Cardiac septum (tissue), 1 donor: ENCODE data around the gene PRMT1. TPM values are rescaled to one million over a fixed set of nuclear protein-coding genes. Genes with fewer than 3 reads are reported as not detected.

Experiments
- DNase-seq: peaks from one replicate; pipeline ENCODE4 v3.0.0-alpha.2; 2020; ENCODE audit warnings: low spot score
- intact Hi-C: fragments of 100-400 bp; cut with DNase I; formaldehyde crosslinking; loops from one replicate; pipeline ENCODE4 v1.14.0; 2022
- total RNA-seq: library from RNA; stranded (reverse); fragmentation: NEBNext Ultra II Directional; extraction: Animal tissue kit (Norgen Biotek cat#: 25700); gene quantifications from one replicate; pipeline ENCODE4 v1.2.1, GENCODE V29; 2021
- donor health status: DM: no; HTN: no; CAD: no.

PRMT1 gene
- total RNA-seq, 1 donor from 2014 or later = 124 TPM

DNA sequence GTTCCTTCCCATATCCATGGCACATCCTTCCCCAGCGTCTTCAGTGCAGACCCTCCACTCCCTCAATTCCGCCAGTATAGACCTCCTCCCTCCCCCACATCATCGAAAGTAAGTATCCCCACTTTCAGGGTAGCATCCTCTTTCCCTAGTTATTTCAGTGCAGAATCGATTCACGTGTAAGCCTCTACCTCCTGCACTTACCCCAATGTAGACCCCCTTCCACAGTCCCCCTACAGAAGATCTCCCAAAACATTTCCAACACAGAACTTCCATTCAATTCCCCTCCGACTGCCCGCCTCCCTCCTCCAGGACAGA, 12.1 kb upstream of the PRMT1 start:
- intact Hi-C loops = loop anchor here (2.0 kb wide), 1 partner anchor 22 kb away; the partner anchor contains the start of gene SCAF1
- no peak for DNase-seq

DNA sequence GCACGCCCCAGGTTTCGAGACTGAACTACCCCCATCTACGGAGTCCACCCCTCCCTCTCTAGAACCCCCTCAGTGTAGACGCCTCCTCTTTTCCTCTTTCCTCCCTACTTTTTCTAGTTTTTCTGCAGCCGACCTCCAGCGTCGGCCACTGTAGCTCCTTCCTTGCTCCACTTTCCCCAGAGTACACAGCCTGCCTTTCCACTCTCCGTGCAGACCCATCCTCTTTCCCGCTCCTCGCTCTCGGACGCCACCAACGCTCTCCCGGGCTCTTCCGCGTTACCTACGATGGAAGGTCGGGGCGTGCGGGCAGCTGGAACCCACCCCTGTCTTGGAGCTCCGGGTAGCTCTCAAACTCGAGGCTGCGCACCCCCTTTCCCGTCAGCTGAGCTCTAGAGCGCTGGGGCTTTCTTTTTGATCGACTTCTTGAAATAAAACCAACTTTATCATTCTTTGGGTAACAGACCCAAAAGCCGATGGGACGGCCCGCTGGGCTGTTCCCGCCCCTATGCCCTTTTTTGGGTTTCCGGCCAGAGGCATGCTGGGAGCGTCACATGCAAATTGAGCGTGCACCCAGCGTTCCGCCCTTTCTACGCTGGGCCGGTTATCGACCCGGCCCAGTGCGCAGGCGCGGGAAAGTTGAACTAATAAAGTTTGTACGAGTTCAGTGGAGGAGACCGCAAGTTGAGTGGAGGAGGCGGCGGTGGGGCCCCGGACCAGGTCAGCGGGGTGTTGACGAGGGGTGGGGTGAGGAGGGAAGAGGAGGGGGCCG, 11.5 kb upstream of the PRMT1 start, which contains the start of the genes BCL2L12 and IRF3:
TSS of gene BCL2L12 (plus strand) at position 583 of the 769 bp plus-strand sequence. CDS start 760 bp downstream, outside the sequence.
TSS of gene IRF3 (minus strand) at position 507 of the 769 bp plus-strand sequence. CDS start 1,019 bp downstream, outside the sequence.
- DNase-seq = peak; percentile 99
- intact Hi-C loops = loop anchor here (2.0 kb wide), 1 partner anchor 23 kb away; the partner anchor contains the start of gene SCAF1

DNA sequence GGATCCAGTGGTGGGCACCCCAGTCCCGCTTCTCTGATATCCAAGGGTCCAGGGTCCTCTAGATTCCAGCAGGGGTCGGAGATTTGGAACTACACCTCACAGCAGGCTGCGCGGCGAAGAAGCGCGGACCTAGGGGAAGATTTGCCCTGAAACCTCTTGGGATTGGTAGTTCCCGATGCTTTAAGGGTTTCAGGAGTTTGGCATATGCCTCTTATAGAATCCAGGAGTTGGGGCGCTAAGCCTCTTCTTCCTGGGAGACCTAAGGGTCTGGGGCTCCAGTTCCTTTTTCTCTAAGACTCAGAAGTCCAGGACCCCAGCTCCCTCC, 11.0 kb upstream of the PRMT1 start:
- DNase-seq = no peak
- intact Hi-C loops = no loop called here

DNA sequence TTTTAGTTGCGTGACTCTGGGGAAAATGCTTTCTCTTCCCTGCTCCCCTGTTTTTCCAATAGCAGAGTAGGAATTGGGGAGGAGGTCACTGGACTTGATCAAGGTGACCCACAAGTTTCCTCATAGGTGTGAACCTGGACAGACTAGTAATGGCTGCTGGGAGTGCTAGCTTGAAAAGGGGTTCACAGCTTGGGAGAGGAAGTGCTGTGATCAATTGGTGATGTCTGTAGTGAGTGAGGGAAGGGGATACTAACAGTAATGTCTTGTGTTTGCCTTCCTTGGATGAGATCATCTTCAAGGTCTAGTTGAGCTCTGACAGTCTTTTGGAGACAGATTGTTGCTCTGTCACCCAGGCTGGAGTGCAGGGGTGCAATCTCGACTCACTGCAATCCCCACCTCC, 9.6 kb upstream of the PRMT1 start:
- DNase-seq = no peak
- intact Hi-C loops = no loop called here

DNA sequence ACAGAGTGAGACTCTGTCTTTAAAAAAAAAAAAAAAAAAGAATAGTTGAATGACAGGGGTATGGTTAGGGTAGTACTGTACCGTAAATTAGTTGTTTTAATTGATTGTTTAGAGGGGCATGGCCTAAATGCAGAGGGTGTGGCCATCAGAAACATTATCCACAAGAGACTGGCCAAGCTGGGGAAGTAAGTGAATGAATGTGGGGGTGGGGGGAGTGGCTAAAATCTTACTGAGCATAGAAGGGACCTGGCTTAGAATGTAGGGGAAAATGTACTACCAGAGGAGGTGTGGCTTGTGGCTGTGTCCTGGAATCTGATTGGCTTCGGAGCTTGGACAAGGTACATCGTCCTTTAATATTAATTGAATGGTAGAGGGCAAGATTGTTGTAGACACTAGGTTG, 7.6 kb upstream of the PRMT1 start:
- intact Hi-C loops = no loop called here
- DNase-seq = no peak

DNA sequence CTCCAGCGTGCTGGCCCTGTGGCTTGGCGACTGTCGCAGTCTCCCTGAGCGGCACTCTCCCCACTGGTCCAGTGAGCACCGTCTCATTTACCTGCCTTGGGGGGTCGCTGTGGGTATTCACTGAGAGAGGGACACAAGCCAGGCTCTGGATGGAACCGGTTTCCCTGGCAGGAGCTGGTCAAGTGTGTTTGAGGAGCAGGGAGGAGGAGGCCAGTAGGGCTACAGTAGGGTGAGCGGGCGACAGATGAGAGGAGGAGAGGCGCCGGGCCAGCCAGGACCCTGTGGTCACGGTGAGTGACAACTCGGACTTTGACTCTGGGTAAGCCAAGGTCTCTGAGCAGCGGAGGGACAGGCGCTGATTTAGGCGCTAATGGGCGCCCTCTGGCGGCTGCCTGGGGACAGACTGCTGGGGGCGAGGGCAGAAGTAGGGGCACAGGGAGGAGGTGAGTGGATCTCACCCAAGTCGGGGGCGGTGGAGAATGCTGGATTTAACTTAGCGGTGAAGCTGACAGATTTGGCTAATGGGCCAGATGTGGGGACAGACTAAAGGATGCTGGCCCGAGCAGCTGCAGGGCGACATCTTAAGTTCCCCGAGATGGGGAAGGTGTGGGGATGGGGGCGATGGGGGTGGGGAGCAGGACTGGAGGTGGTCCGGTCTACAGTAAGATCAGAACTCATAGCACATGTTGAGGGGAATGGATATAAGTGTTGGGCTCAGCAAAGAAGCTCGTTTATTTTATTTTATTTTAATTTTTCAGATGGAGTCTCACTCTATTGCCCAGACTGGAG, 4.7 kb upstream of the PRMT1 start:
- intact Hi-C loops = no loop called here
- DNase-seq = peak; percentile 91

DNA sequence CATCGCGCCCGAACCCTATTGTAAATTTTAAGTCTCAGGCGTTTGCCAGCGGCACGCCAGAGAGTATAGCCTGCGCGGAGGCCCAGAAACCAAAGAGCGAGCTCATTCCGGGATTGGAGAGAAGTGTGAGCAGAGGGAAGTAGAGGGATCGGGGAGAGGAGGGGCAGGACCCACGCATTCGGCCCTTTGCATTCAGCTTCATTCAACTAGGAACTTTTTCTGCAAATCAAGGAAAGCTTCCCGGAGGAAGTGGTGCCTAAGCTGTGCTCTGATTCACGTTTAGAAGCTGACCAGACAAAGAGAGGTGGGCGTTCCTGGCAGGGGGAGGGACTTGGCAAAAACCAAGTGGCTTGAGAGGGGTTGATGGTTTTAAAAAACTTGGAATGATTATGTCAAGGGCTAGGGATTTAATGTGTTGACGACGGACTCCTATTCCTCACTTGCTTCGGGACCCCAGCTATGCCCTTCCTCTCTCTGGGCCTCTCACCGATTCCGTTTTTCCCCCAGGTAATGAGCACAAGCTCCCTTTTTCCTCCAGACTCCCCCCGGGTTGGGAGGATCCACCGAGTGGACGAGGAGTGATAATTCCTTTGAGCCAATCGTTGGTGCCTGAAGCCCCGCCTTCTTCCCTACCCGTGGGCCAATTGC, 811 bp upstream of the PRMT1 start:
- intact Hi-C loops = loop anchor here (2.0 to 5.0 kb wide), 3 partner anchors 35 to 179 kb away; partner anchors contain the start of genes PRR12, RPS11 and RRAS
- peak; percentile 90 for DNase-seq

DNA sequence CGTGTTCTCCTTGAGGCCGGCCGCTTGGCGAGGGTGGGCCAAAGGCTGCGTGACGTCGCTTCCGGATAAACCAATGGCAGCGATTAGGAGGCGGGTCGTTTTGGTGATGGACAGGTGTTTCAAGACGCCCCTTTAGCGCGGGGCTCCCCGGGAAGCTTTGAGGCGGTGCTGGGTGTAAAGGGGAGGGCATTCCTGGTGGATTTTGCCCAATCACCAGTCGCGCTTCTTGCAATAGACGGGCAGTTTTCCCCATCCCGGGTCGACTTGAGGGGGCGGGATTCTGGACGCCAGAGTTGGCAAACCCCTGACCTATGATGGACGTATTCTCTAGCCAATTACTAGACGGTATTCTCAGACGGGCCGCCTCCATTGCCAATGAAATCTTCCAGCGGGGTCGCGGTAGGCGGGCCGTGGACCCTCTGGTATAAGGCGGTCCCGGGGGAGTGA, 264 bp upstream of the PRMT1 start:
- intact Hi-C loops = loop anchor here (2.0 to 5.0 kb wide), 3 partner anchors 36 to 180 kb away; partner anchors contain the start of genes PRR12, RPS11 and RRAS
- DNase-seq = peak; percentile 100

DNA sequence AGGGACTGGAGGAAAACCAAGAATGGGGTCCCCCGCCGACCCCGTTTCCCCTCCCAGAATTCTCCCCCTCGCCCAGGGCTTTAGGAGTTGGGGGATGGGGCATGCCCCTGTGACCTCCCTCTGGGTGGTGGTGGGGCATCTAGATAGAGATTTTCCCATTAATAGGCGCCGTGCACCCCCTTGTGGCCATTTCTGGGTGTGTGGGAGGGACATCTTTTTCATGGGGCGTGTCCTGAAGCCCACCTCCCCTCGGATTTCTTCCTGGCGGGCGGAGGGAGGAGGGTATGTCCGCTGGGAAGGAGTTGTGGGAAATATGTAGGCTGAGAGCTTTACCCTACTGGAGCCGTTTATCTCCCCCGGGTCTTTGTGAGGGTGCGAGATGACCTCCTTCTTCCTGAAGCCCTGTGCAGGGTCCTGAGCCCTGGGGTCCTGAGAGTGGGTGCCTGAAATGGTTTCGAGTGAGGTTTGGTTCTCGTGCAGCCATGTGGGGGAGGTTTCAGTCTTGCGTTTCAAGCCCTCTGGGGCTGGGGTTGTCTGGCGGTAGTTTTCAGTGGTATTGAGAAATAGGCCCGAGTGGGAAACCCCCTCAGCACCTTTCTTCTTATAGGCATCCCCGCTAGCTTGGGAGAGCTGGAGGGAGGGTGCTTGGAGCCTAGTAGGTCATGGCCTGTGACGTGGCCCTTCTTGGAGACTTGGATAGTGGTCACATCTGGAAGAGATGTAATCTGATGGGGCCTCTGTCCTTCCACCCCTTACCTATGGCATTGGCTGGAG, 1.0 kb downstream of the PRMT1 start:
- intact Hi-C loops = loop anchor here (2.0 to 5.0 kb wide), 3 partner anchors 37 to 181 kb away; partner anchors contain the start of genes PRR12, RPS11 and RRAS
- DNase-seq = no peak

DNA sequence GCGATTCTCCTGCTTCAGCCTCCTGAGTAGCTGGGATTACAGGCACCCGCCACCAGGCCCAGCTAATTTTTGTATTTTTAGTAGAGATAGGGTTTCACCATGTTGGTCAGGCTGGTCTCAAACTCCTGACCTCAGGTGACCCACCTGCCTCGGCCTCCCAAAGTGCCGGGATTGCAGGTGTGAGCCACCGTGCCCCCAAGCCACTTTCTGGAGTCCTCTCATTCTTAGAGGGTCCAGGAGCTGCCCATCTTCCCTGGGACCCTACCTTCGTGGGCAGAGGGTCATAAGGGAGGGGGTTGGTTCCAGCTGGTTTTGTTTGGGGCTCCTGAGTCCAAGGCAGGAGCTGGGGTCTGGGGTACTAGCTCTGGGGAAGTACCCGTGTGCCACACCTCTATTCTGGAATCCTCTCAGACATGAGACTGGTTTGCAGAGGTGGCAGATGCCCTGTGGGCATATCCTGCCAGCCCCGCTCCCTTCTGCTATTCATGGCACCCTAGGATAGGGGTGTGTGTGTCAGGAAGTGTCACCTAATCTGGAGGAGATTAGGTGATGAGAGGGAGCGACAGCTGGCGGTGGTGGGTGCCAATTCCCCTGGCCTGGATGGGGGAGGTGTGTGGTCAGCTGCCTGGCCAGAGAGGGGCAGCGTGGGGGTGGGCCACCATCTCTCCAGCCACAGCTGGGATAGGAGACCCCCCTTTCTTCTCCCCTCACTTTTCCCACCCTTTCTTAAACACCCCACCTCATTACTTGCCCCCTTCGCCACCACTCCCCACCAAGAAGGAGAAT, 2.1 kb downstream of the PRMT1 start:
- no peak for DNase-seq

DNA sequence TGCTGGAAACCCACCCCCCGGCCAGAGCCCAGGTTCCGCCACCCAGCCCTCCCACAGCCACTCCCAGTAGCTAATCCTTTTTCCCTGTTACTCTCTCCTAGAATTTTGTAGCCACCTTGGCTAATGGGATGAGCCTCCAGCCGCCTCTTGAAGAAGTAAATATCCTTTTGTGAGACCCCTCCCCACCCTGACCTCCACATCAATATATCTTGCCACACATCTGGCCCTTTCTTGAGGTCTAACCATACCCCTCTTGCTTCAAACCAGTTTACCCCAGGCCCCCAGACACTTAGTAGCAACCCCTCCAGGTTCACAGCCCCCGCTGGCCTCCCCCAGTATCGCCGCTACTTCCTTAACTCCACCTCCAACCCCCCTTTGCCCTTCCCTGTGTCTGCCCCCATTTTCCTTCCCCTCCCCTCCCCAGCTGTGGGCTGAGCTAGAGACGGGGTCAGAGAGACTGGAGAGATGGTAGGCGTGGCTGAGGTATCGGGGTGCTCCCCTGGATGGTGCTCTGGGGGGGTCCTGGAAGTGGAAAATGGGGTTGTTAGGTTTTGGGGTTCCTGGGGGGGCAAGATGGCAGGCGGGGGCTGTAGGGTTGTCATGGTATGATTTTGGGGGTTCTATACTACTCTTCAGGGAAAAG, 2.8 kb downstream of the PRMT1 start:
- DNase-seq = no peak
- intact Hi-C loops = loop anchor here (5.0 kb wide), 3 partner anchors 88 to 183 kb away; partner anchors contain the start of genes PRR12 and RPS11

More for the DNA sequence above, 2.1 kb downstream of the PRMT1 start:
- intact Hi-C loops = loop anchor here (5.0 kb wide), 2 partner anchors 87 to 182 kb away; partner anchors contain the start of genes PRR12 and RPS11

DNA sequence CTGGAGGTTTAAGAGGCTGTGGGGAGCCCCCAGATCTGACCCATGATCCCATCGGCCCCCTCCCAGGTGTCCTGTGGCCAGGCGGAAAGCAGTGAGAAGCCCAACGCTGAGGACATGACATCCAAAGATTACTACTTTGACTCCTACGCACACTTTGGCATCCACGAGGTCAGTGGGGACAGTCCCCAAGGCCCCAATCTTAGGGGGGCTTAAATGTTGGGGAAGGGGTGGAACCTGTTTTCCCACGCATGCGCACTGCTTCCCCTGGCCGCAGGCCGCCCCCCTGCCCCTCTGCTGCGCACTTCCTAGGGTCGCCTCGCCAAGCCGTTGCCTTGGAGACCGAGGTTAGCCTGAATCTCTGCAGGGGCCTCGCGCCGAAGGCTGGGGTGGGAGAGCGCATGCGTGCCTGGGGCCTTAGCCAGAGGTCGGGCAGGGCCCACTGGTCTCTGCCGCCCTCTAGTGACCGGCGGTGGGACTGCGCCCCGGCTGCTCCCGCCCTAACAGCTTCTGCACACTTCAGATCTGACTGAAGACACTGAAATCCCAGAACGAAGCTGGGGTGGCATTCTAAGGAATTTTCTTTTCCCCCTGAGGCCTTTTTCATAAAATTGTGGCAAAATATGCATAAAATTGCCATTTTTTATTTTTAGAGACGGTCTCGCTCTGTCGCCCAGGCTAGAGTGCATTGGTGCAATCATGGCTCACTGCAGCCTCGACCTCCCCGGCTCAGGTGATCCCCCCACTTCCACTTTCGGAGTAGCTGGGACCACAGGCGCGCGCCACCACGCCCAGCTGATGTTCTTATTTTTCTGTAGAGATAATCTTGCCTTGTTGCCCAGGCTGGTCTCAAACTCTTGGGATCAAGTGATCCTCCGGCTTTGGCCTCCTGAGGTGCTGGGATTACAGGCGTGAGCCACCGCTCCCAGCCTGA, 3.6 kb downstream of the PRMT1 start:
- peak; percentile 96 for DNase-seq
- intact Hi-C loops = loop anchor here (5.0 kb wide), 1 partner anchor 127 kb away; no protein-coding TSS in a partner anchor

DNA sequence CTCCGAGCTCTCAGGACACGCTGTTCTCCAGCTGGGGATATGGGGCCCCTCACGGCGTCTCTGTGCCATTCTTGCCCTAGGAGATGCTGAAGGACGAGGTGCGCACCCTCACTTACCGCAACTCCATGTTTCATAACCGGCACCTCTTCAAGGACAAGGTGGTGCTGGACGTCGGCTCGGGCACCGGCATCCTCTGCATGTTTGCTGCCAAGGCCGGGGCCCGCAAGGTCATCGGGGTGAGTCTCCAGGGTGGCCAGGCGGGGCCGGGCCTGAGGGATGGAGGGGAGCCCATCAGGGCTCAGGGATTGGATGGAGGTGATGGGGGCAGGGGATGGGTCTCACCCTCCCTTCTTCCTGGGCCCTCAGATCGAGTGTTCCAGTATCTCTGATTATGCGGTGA, 4.8 kb downstream of the PRMT1 start:
- no peak for DNase-seq
- intact Hi-C loops = loop anchor here (5.0 kb wide), 1 partner anchor 125 kb away; no protein-coding TSS in a partner anchor

DNA sequence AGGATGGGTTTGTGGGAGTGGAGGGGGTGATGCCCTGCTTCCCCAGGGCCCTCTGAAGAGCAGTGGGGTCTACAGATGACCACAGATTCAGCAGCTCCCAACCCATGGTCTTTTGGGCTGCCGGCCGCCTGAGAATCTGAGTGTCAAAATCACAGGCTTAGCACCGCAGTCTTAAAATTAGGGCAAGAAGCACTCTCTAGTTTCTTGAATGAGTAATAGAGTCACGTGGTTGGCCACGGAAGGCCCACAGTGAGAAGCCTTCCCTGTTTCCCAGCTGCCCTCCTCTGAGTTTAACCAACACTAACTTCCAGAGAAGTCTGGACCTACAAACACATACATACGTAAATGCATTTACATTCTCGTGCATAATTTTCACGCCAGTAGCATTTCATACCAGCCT, 5.2 kb downstream of the PRMT1 start:
- no peak for DNase-seq

DNA sequence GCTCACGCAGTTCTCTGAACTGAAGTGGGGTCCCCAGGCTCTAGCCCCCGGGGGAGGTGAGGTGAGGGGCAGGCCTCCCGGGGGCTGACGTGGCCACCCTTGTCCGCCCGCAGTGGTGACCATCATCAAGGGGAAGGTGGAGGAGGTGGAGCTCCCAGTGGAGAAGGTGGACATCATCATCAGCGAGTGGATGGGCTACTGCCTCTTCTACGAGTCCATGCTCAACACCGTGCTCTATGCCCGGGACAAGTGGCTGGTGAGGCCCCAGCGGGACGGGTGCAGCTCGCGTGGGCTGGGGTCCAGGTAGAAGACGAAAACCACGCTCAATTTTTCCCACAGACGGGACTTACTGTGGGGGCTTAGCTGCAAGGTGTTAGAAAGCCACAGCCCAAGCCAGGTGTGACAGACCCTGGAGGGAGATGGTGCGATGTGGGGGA, 6.8 kb downstream of the PRMT1 start:
- intact Hi-C loops = loop anchor here (5.0 kb wide), 1 partner anchor 123 kb away; no protein-coding TSS in a partner anchor
- DNase-seq = no peak

More for the DNA sequence above, 5.2 kb downstream of the PRMT1 start:
- intact Hi-C loops = loop anchor here (5.0 kb wide), 1 partner anchor 125 kb away; no protein-coding TSS in a partner anchor
